ENCODE measurements around the gene PPL. TPM values are rescaled to one million over a fixed set of nuclear protein-coding genes. Genes with fewer than 3 reads are reported as not detected.

Gene PPL
- total RNA-seq, 1 donor from 2014 or later, result 142 TPM

GRCh38 chr16:4914528-4915225, 22.3 kb downstream of the PPL start:
- Mint-ChIP-seq H3K27me3 (no peaks in the 10 kb centered on the region), H3K4me1 (ENCODE audit: unreplicated experiment) (peaks cover 5% of the 10 kb centered on the region), H3K4me3 (no peak overlapping the region), H3K27ac (peak overlapping the region; percentile 50), H3K36me3 (no peaks in the 10 kb centered on the region), H3K9me3 (no peaks in the 10 kb centered on the region)
- DNase-seq (ENCODE audit: extremely low spot score, unreplicated experiment), result no peak
- TF ChIP-seq CTCF (conservative IDR thresholded peaks at IDR 0.05), result no peak

- H3K36me3 Mint-ChIP-seq, result no peaks in the 10 kb centered on the region
- DNase-seq (ENCODE audit: extremely low spot score, unreplicated experiment), result no peak
- no peak for TF ChIP-seq CTCF (conservative IDR thresholded peaks at IDR 0.05)
- H3K4me1 Mint-ChIP-seq (ENCODE audit: unreplicated experiment), result peaks cover 5% of the 10 kb centered on the region
- peak overlapping the region; percentile 70 for H3K27ac Mint-ChIP-seq
- no peak overlapping the region for H3K4me3 Mint-ChIP-seq
- no peaks in the 10 kb centered on the region for H3K27me3 Mint-ChIP-seq
- no peaks in the 10 kb centered on the region for H3K9me3 Mint-ChIP-seq
These were observed 23.0 kb downstream of the PPL start for GRCh38 chr16:4913774-4914525.

DNA sequence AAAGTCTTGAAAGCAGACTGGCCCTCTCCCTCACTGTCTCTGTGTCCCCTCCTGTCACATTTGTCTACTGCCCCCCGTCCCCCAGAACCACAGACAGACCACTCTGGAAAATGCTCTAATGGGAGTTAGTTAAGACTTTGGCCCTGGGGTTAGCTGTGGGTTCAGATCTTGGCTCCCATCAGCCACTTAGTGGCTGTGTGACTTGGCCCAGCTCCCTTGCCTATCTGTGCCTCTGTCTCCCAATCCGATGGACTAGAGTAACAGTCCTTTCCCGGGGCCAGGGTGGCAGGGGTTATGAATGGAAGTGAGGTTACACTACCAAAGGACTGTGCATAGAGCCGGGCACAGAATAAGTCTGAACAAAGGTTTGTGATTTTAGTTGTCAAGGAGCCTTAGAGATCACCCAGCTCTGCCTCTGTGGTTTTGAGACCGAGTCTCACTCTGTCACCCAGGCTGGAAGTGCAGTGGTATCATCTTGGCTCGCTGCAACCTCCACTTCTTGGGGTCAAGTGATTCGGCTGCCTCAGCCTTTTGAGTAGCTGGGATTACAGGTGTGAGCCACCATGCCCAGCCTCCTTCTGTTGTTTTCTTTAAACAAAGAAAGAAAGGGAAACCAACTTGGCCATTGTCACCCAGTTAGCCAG, 23.7 kb downstream of the PPL start:
- Mint-ChIP-seq H3K36me3 (no peaks in the 10 kb centered on the region), H3K27ac (peak overlapping the region; percentile 70), H3K4me1 (ENCODE audit: unreplicated experiment) (peaks cover 5% of the 10 kb centered on the region), H3K4me3 (no peak overlapping the region), H3K27me3 (no peaks in the 10 kb centered on the region), H3K9me3 (no peaks in the 10 kb centered on the region)
- no peak for TF ChIP-seq CTCF (conservative IDR thresholded peaks at IDR 0.05)
- no peak for DNase-seq (ENCODE audit: extremely low spot score, unreplicated experiment)

DNA sequence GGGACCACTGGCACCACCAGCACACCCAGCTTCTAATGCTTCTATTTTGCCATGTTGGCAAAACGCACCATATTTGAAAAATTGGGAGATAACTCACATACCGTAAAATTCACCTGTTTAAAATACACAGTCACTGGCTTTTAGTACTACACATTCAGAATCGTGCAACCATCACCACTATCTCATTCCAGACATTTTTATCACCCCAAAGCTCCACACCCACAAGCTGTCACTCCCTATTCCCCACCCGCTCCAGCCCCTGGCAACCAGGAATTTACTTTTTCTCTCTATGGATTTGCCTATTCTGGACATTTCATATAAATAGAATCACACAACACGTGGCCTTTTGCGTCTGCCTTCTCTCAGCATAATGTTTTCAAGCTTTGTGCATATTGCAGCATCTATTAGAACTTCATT, 25.0 kb downstream of the PPL start:
- no peak for TF ChIP-seq CTCF (conservative IDR thresholded peaks at IDR 0.05)
- Mint-ChIP-seq H3K4me3 (peak overlapping the region; percentile 10), H3K9me3 (no peaks in the 10 kb centered on the region), H3K4me1 (ENCODE audit: unreplicated experiment) (peaks cover under 1% of the 10 kb centered on the region), H3K27me3 (no peaks in the 10 kb centered on the region), H3K27ac (peak overlapping the region; percentile 87), H3K36me3 (no peaks in the 10 kb centered on the region)
- DNase-seq (ENCODE audit: extremely low spot score, unreplicated experiment), result no peak

- DNase-seq (ENCODE audit: extremely low spot score, unreplicated experiment), result no peak
- Mint-ChIP-seq H3K9me3 (no peaks in the 10 kb centered on the region), H3K36me3 (no peaks in the 10 kb centered on the region), H3K4me1 (ENCODE audit: unreplicated experiment) (no peaks in the 10 kb centered on the region), H3K27ac (no peak overlapping the region), H3K4me3 (no peak overlapping the region), H3K27me3 (no peaks in the 10 kb centered on the region)
- TF ChIP-seq CTCF (conservative IDR thresholded peaks at IDR 0.05), result no peak
These were observed 26.1 kb downstream of the PPL start for GRCh38 chr16:4910828-4911227.
